Panc1 (cell line): ENCODE measurements around the gene CRIM1.

Experiments
- TF ChIP-seq, protein P1 (sequence below): fragments of 450-650 bp; IDR thresholded peaks from 2 replicates; pipeline ENCODE4 v1.5.1; 2017; ENCODE audit warnings: mild to moderate bottlenecking
- TF ChIP-seq, protein P2 (sequence below), 2 experiments: IDR thresholded peaks; 2 replicates each; pipeline ENCODE4 v1.6.1; 2011 to 2012; ENCODE audit warnings: low read depth in 2 of 2, control low read depth in 1 of 2, low read length in 1 of 2, mild to moderate bottlenecking in 1 of 2, moderate library complexity in 1 of 2; ENCODE audit not compliant: insufficient read depth in 1 of 2

DNA sequence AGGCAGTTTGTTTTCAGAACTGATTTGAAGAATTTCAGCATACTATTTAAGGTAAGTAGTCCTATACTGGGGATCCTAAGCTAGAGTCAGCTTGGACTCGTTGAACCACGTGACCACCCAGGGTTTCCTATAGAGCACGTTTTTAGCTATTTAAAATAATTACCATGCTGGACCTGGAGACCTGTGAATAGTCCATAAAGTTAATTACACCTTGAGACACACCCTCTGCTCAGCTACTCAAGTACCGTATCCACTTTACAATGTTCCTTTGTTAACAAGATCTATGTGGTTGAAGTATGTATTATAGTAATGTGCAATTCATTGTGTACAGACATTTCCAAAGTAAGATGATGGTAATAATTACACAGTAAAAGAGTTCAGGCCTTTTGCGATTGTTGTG, 67.6 kb downstream of the CRIM1 start:
- TF ChIP-seq, protein P1, sequence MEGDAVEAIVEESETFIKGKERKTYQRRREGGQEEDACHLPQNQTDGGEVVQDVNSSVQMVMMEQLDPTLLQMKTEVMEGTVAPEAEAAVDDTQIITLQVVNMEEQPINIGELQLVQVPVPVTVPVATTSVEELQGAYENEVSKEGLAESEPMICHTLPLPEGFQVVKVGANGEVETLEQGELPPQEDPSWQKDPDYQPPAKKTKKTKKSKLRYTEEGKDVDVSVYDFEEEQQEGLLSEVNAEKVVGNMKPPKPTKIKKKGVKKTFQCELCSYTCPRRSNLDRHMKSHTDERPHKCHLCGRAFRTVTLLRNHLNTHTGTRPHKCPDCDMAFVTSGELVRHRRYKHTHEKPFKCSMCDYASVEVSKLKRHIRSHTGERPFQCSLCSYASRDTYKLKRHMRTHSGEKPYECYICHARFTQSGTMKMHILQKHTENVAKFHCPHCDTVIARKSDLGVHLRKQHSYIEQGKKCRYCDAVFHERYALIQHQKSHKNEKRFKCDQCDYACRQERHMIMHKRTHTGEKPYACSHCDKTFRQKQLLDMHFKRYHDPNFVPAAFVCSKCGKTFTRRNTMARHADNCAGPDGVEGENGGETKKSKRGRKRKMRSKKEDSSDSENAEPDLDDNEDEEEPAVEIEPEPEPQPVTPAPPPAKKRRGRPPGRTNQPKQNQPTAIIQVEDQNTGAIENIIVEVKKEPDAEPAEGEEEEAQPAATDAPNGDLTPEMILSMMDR = no peak
- TF ChIP-seq, protein P2, sequence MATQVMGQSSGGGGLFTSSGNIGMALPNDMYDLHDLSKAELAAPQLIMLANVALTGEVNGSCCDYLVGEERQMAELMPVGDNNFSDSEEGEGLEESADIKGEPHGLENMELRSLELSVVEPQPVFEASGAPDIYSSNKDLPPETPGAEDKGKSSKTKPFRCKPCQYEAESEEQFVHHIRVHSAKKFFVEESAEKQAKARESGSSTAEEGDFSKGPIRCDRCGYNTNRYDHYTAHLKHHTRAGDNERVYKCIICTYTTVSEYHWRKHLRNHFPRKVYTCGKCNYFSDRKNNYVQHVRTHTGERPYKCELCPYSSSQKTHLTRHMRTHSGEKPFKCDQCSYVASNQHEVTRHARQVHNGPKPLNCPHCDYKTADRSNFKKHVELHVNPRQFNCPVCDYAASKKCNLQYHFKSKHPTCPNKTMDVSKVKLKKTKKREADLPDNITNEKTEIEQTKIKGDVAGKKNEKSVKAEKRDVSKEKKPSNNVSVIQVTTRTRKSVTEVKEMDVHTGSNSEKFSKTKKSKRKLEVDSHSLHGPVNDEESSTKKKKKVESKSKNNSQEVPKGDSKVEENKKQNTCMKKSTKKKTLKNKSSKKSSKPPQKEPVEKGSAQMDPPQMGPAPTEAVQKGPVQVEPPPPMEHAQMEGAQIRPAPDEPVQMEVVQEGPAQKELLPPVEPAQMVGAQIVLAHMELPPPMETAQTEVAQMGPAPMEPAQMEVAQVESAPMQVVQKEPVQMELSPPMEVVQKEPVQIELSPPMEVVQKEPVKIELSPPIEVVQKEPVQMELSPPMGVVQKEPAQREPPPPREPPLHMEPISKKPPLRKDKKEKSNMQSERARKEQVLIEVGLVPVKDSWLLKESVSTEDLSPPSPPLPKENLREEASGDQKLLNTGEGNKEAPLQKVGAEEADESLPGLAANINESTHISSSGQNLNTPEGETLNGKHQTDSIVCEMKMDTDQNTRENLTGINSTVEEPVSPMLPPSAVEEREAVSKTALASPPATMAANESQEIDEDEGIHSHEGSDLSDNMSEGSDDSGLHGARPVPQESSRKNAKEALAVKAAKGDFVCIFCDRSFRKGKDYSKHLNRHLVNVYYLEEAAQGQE (IDR thresholded peaks at IDR 0.05; ENCODE audit: insufficient read depth in 1 of 2, low read depth in 2 of 2, low read length in 1 of 2) = no peak
